ENCODE data around the gene FGF1. TPM values are rescaled to one million over a fixed set of nuclear protein-coding genes. Genes with fewer than 3 reads are reported as not detected.

Gene FGF1
- total RNA-seq, 1 experiment from 2014 or later = not detected

DNA sequence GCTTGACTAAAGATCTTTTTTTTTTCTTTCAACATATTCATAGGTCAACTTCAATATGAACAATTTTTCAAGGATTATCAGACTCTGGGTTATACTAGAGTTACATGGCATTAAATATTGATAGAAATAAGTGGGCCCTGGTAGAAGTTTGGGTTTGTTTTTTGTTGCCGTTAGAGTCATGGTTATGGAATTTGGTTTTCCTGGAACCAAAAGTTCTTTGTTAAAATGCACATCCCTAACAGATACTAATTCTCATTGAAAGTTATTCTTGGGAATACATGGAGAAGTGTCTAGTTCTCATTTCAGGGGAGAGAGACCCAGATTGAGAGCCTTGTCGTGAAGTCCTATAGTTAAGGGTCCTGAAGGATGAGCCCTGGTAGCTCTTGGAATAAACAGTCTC lies 124.9 kb downstream of the FGF1 start:
- DNase-seq (ENCODE audit: low read depth, low spot score) = no peak
- Histone ChIP-seq H3K36me3 (ENCODE audit: control insufficient read depth, insufficient read depth, low read length) (no peaks in the 10 kb centered on the region), H3K4me3 (ENCODE audit: low read depth in 2 of 2, low read length in 2 of 2) (no peak overlapping the region), H3K9me3 (ENCODE audit: control insufficient read depth, insufficient read depth, low read depth, low read length) (no peaks in the 10 kb centered on the region), H3K4me1 (ENCODE audit: control insufficient read depth, insufficient read depth, low read length) (no peaks in the 10 kb centered on the region), H3K27ac (ENCODE audit: low read length) (no peak overlapping the region), H3K27me3 (ENCODE audit: control insufficient read depth, insufficient read depth, low read length) (no peaks in the 10 kb centered on the region)
- no TSS peak for BruUV-seq (replicated peaks)
- no peak for ATAC-seq
- POLR2A ChIA-PET = no interaction called here
- intact Hi-C loops (cut with micrococcal nuclease; ENCODE audit: unreplicated experiment) = no loop called here
- in situ Hi-C loops (cut with HindIII; ENCODE audit: low pct_unique_long_range_greater_than_20kb, low sequenced_read_pairs) = no loop called here
- CTCF ChIA-PET = no interaction called here
- TF ChIP-seq POLR2AphosphoS5 (IDR thresholded peaks at IDR 0.05; ENCODE audit: low read depth, low read length) (no peak), REST (IDR thresholded peaks at IDR 0.05; ENCODE audit: insufficient read depth in 1 of 2, low read depth in 2 of 2, low read length in 1 of 2) (no peak)

DNA sequence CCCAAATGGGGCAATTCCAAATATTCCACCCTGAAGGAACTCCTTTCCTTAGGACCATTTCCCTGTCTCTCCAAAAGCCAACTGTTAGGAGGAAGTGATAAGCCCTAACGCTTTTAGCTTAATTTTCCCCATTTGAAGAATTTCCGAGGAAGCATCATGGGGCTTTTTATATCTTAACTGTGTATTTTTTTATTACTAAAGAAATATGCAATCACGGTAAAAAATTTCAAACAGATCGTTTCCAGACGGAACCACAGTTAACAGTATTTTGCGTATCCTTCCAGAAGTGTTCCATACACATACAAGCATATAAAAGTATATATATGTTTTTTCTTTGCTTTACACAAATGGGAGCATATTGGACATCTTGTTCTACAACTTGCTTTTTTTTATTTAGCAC lies 133.8 kb downstream of the FGF1 start:
- Histone ChIP-seq H3K4me3 (ENCODE audit: low read depth in 2 of 2, low read length in 2 of 2) (no peak overlapping the region), H3K9me3 (ENCODE audit: control insufficient read depth, insufficient read depth, low read depth, low read length) (no peaks in the 10 kb centered on the region), H3K27ac (ENCODE audit: low read length) (no peak overlapping the region), H3K4me1 (ENCODE audit: control insufficient read depth, insufficient read depth, low read length) (peaks cover 5% of the 10 kb centered on the region), H3K36me3 (ENCODE audit: control insufficient read depth, insufficient read depth, low read length) (no peaks in the 10 kb centered on the region), H3K27me3 (ENCODE audit: control insufficient read depth, insufficient read depth, low read length) (no peaks in the 10 kb centered on the region)
- in situ Hi-C loops (cut with HindIII; ENCODE audit: low pct_unique_long_range_greater_than_20kb, low sequenced_read_pairs) (no loop called here), intact Hi-C loops (cut with micrococcal nuclease; ENCODE audit: unreplicated experiment) (no loop called here)
- ChIA-PET POLR2A (interaction anchor here (0.7 kb wide), 1 partner anchor 261 kb away, joined by 10 read pairs; no protein-coding TSS in a partner anchor), CTCF (interaction anchor here (0.6 kb wide), 1 partner anchor 379 kb away, joined by 4 read pairs; no protein-coding TSS in a partner anchor)
- ATAC-seq = no peak
- no peak for DNase-seq (ENCODE audit: low read depth, low spot score)
- no TSS peak for BruUV-seq (replicated peaks)
- TF ChIP-seq POLR2AphosphoS5 (IDR thresholded peaks at IDR 0.05; ENCODE audit: low read depth, low read length) = no peak
- TF ChIP-seq, protein P1, sequence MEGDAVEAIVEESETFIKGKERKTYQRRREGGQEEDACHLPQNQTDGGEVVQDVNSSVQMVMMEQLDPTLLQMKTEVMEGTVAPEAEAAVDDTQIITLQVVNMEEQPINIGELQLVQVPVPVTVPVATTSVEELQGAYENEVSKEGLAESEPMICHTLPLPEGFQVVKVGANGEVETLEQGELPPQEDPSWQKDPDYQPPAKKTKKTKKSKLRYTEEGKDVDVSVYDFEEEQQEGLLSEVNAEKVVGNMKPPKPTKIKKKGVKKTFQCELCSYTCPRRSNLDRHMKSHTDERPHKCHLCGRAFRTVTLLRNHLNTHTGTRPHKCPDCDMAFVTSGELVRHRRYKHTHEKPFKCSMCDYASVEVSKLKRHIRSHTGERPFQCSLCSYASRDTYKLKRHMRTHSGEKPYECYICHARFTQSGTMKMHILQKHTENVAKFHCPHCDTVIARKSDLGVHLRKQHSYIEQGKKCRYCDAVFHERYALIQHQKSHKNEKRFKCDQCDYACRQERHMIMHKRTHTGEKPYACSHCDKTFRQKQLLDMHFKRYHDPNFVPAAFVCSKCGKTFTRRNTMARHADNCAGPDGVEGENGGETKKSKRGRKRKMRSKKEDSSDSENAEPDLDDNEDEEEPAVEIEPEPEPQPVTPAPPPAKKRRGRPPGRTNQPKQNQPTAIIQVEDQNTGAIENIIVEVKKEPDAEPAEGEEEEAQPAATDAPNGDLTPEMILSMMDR (IDR thresholded peaks at IDR 0.05) = no peak
- TF ChIP-seq REST (IDR thresholded peaks at IDR 0.05; ENCODE audit: insufficient read depth in 1 of 2, low read depth in 2 of 2, low read length in 1 of 2) = no peak
- TF ChIP-seq TCF7L2 (IDR thresholded peaks at IDR 0.05; ENCODE audit: low read depth, low read length) = no peak
- no peak for TF ChIP-seq SIN3A (IDR thresholded peaks at IDR 0.05; ENCODE audit: borderline replicate concordance, insufficient read depth, low read depth, low read length)

Data from Panc1 (cell line).